ENCODE results near the gene IQGAP3.

The IQGAP3 gene

GRCh38 chr1:156499194-156499841 is 73.0 kb downstream of the IQGAP3 start:
- no peak for DNase-seq
- no peaks in the 10 kb centered on the region for H4K20me1 ChIP-seq (ENCODE audit: insufficient read depth, low read length)
- peak overlapping the region; percentile 97 for H3K9ac ChIP-seq (ENCODE audit: low read length)
- peaks cover 66% of the 10 kb centered on the region for H3K4me1 ChIP-seq (ENCODE audit: low read length)
- H3K4me2 ChIP-seq (ENCODE audit: low read depth, low read length): peak overlapping the region; percentile 90
- peaks cover 63% of the 10 kb centered on the region for H3F3A ChIP-seq (ENCODE audit: insufficient read depth, low read length)
- 0 out of 2 replicates have a peak, but pooled peaks cover 8% of the 10 kb centered on the region for H3K36me3 ChIP-seq (replicated peaks; ENCODE audit: insufficient read depth, low read length)
- no peaks in the 10 kb centered on the region for H3K27me3 ChIP-seq (replicated peaks; ENCODE audit: insufficient read depth, low read length)
- H3K9me3 ChIP-seq (replicated peaks; ENCODE audit: insufficient read depth, low read length): no peaks in the 10 kb centered on the region
- H2AFZ ChIP-seq (ENCODE audit: low read length): no peak overlapping the region
- no peaks in the 10 kb centered on the region for H3K9me2 ChIP-seq (replicated peaks; ENCODE audit: insufficient read depth, low read length)
- TF ChIP-seq EZH2phosphoT487 (IDR thresholded peaks at IDR 0.05; ENCODE audit: low read length) (no peak), CTCF (IDR thresholded peaks at IDR 0.05; ENCODE audit: low read length) (no peak), EZH2 (optimal IDR thresholded peaks at IDR 0.05; ENCODE audit: low read depth, low read length) (no peak)
- H3K27ac ChIP-seq (ENCODE audit: low read length): peak overlapping the region; percentile 83; the same call in 1 of the 2 replicates
- peak overlapping the region; percentile 96 for H3K4me3 ChIP-seq (ENCODE audit: low read length)
- peaks cover 67% of the 10 kb centered on the region for H3K79me2 ChIP-seq (ENCODE audit: low read length)

- no peak overlapping the region for H2AFZ ChIP-seq (ENCODE audit: low read length)
- TF ChIP-seq CTCF (IDR thresholded peaks at IDR 0.05; ENCODE audit: low read length): no peak
- no peak for TF ChIP-seq EZH2phosphoT487 (IDR thresholded peaks at IDR 0.05; ENCODE audit: low read length)
- no peak for TF ChIP-seq EZH2 (optimal IDR thresholded peaks at IDR 0.05; ENCODE audit: low read depth, low read length)
- H3K9me2 ChIP-seq (replicated peaks; ENCODE audit: insufficient read depth, low read length): no peaks in the 10 kb centered on the region
- H3K9ac ChIP-seq (ENCODE audit: low read length): peak overlapping the region; percentile 97
- no peaks in the 10 kb centered on the region for H4K20me1 ChIP-seq (ENCODE audit: insufficient read depth, low read length)
- no peaks in the 10 kb centered on the region for H3K27me3 ChIP-seq (replicated peaks; ENCODE audit: insufficient read depth, low read length)
- peaks cover 74% of the 10 kb centered on the region for H3K79me2 ChIP-seq (ENCODE audit: low read length)
- H3K4me1 ChIP-seq (ENCODE audit: low read length): peaks cover 66% of the 10 kb centered on the region
- 0 out of 2 replicates have a peak, but pooled peaks cover 8% of the 10 kb centered on the region for H3K36me3 ChIP-seq (replicated peaks; ENCODE audit: insufficient read depth, low read length)
- H3K9me3 ChIP-seq (replicated peaks; ENCODE audit: insufficient read depth, low read length): no peaks in the 10 kb centered on the region
- peak overlapping the region; percentile 96 for H3K4me3 ChIP-seq (ENCODE audit: low read length)
- H3F3A ChIP-seq (ENCODE audit: insufficient read depth, low read length): peaks cover 63% of the 10 kb centered on the region
- no peak for DNase-seq
- peak overlapping the region; percentile 83; the same call in 1 of the 2 replicates for H3K27ac ChIP-seq (ENCODE audit: low read length)
- peak overlapping the region; percentile 90 for H3K4me2 ChIP-seq (ENCODE audit: low read depth, low read length)
These were observed 73.8 kb downstream of the IQGAP3 start for GRCh38 chr1:156498432-156499193.

GRCh38 chr1:156497743-156498431 is 74.5 kb downstream of the IQGAP3 start:
- peaks cover 81% of the 10 kb centered on the region for H3K79me2 ChIP-seq (ENCODE audit: low read length)
- H3K9ac ChIP-seq (ENCODE audit: low read length): peak overlapping the region; percentile 36; the same call in 1 of the 2 replicates
- peaks cover 69% of the 10 kb centered on the region for H3F3A ChIP-seq (ENCODE audit: insufficient read depth, low read length)
- H3K4me3 ChIP-seq (ENCODE audit: low read length): peak overlapping the region; percentile 96
- H3K4me2 ChIP-seq (ENCODE audit: low read depth, low read length): peak overlapping the region; percentile 90
- peak overlapping the region; percentile 83; the same call in 1 of the 2 replicates for H3K27ac ChIP-seq (ENCODE audit: low read length)
- no peak overlapping the region for H2AFZ ChIP-seq (ENCODE audit: low read length)
- 0 out of 2 replicates have a peak, but pooled peaks cover 8% of the 10 kb centered on the region for H3K36me3 ChIP-seq (replicated peaks; ENCODE audit: insufficient read depth, low read length)
- H3K27me3 ChIP-seq (replicated peaks; ENCODE audit: insufficient read depth, low read length): no peaks in the 10 kb centered on the region
- H3K9me3 ChIP-seq (replicated peaks; ENCODE audit: insufficient read depth, low read length): no peaks in the 10 kb centered on the region
- peaks cover 66% of the 10 kb centered on the region for H3K4me1 ChIP-seq (ENCODE audit: low read length)
- DNase-seq: no peak
- TF ChIP-seq CTCF (IDR thresholded peaks at IDR 0.05; ENCODE audit: low read length): no peak
- no peak for TF ChIP-seq EZH2phosphoT487 (IDR thresholded peaks at IDR 0.05; ENCODE audit: low read length)
- no peak for TF ChIP-seq EZH2 (optimal IDR thresholded peaks at IDR 0.05; ENCODE audit: low read depth, low read length)
- no peaks in the 10 kb centered on the region for H4K20me1 ChIP-seq (ENCODE audit: insufficient read depth, low read length)
- no peaks in the 10 kb centered on the region for H3K9me2 ChIP-seq (replicated peaks; ENCODE audit: insufficient read depth, low read length)
